RWPE1 (cell line): ENCODE measurements around the gene ANO1.

Experiments used
- CTCF ChIA-PET: fragments of 350-600 bp; sonication (Branson Sonifier 250); formaldehyde crosslinking; extraction: SDS; loops from one replicate; lab custom pipeline; 2021; lab: Yijun Ruan, JAX
- POLR2A ChIA-PET: fragments of 400-600 bp; formaldehyde crosslinking; extraction: SDS; loops from one replicate; lab custom pipeline; 2020; ENCODE audit warnings: antibody characterized with exemption; ENCODE audit not compliant: low non-redundant PET; lab: Yijun Ruan, JAX
- DNase-seq: peaks from one replicate; pipeline ENCODE4 v3.0.0; 2012; ENCODE audit warnings: low spot score
- H3K27ac ChIP-seq: fragments of 450-650 bp; 2 replicates; pipeline ENCODE4 v1.5.1; 2017
- TF ChIP-seq, protein P1 (sequence below): fragments of 450-650 bp; conservative IDR thresholded peaks from 2 replicates; pipeline ENCODE4 v1.5.1; 2017; ENCODE audit warnings: low read depth, mild to moderate bottlenecking

ANO1 gene

DNA sequence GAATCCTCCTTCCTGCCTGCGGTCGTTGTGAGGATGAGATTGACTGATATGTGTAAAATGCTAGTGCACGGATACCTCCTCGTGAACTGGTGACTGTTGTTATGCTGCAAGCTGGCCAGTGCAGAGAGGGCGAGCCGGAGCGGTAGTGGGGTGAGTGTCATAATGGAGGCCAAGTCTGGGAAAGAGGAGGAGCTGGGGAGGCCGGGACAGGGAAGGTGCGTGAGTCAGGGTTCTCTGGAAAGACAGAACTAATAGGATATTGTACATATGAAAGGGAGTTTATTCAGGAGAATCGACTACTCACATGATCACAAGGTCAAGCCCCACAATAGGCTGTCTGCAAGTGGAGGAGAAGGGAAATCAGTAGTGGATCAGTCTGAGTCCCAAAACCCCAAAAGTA is 68.2 kb downstream of the ANO1 start:
- no peak for DNase-seq
- TF ChIP-seq, protein P1, sequence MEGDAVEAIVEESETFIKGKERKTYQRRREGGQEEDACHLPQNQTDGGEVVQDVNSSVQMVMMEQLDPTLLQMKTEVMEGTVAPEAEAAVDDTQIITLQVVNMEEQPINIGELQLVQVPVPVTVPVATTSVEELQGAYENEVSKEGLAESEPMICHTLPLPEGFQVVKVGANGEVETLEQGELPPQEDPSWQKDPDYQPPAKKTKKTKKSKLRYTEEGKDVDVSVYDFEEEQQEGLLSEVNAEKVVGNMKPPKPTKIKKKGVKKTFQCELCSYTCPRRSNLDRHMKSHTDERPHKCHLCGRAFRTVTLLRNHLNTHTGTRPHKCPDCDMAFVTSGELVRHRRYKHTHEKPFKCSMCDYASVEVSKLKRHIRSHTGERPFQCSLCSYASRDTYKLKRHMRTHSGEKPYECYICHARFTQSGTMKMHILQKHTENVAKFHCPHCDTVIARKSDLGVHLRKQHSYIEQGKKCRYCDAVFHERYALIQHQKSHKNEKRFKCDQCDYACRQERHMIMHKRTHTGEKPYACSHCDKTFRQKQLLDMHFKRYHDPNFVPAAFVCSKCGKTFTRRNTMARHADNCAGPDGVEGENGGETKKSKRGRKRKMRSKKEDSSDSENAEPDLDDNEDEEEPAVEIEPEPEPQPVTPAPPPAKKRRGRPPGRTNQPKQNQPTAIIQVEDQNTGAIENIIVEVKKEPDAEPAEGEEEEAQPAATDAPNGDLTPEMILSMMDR = no peak
- H3K27ac ChIP-seq = no peak overlapping the region
- POLR2A ChIA-PET = no interaction called here
- CTCF ChIA-PET = interaction anchor here (1.1 kb wide), 1 partner anchor 65 kb away, joined by 3 read pairs; no protein-coding TSS in a partner anchor

DNA sequence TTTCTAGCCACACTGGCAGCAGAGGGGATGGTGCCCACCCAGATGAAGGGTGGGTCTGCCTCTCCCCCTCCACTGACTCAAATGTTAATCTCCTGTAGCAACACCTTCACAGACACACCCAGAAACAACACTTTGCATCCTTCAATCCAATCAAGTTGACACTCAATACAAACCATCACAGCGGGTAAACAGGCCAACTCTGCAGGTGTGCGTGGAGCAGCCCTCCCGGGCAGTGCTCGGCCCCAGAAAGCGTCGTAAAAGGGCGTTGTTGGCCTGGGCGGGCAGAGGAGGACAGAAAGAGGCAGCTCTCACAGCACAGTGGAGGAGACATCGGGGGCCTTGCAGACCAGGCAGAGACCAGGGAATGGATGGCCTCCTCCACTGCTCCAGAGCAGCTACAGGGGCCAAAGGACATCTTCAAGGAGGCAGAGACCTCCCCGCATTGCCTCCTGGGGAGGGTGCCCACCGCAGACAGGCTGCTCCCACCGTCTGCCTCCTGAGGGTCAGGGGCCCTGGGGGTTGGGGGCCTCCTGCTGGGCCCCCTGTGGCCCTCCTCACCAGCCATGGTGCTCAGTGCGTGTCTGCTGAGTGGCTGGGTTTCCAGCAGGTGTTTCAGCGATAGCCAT is 68.9 kb downstream of the ANO1 start:
- POLR2A ChIA-PET = no interaction called here
- no peak for DNase-seq
- CTCF ChIA-PET = interaction anchor here (1.1 kb wide), 1 partner anchor 64 kb away, joined by 3 read pairs; no protein-coding TSS in a partner anchor
- TF ChIP-seq, protein P1 = no peak
- no peak overlapping the region for H3K27ac ChIP-seq

DNA sequence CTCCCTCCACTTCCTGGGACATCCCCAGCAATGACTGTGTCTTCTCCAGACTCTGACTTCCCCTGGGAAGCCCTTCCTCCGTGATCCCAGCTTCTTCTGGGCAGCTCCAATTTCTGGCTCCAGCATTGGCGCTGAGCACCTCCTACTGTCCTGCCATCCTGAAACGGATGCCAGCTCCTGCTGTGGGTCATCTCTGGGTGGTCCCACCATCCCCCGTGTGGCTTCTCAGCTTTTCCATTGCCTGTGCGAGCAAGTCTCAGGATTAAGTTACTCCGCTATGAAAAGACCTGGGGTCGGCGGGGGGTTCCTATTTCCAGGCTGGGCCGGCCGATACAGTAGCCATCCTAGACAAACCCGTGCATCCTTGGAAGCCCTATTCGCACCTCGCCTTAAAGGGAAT is 69.6 kb downstream of the ANO1 start:
- TF ChIP-seq, protein P1 = no peak
- POLR2A ChIA-PET = no interaction called here
- CTCF ChIA-PET = no interaction called here
- H3K27ac ChIP-seq = no peak overlapping the region
- no peak for DNase-seq

- TF ChIP-seq, protein P1 = no peak
- no peak overlapping the region for H3K27ac ChIP-seq
- ChIA-PET CTCF (no interaction called here), POLR2A (no interaction called here)
- no peak for DNase-seq
Measured at GRCh38 chr11:70151671-70152070, 73.6 kb downstream of the ANO1 start.

DNA sequence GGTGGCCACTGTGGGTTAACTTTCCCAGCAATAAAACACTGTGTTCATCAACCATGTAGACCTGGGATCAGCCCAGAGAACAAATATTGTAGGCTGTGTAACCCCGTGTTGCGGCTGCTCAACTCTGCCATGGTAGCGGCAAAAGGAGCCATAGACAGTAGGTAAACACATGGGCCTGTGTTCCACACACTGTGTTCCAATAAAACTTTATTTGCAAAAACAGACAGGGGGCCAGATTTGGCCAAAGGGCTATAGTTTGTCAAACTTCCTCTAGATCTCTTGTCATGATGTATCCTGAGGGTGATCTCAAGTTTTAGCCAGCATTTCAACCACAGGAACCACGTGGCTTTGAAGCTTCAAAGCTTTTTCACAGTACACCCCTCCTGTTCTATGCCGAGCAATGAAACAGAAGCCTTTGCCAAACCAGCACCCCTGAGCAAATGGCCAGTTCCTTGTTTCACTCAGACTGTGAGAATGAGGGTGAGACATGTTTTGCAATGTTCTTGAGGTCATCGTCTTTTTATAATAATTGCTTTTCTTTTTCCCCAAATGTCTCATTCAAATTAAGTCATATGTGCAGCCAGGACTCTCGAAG is 75.1 kb downstream of the ANO1 start:
- no peak for DNase-seq
- CTCF ChIA-PET = no interaction called here
- TF ChIP-seq, protein P1 = no peak
- POLR2A ChIA-PET = no interaction called here
- H3K27ac ChIP-seq = no peak overlapping the region

- H3K27ac ChIP-seq = peak overlapping the region; percentile 57
- ChIA-PET POLR2A (no interaction called here), CTCF (no interaction called here)
- DNase-seq = no peak
- TF ChIP-seq, protein P1 = no peak
Measured at GRCh38 chr11:70155386-70155785, 77.3 kb downstream of the ANO1 start.
